ENCODE measurements around the gene CIZ1.

The CIZ1 gene

DNA sequence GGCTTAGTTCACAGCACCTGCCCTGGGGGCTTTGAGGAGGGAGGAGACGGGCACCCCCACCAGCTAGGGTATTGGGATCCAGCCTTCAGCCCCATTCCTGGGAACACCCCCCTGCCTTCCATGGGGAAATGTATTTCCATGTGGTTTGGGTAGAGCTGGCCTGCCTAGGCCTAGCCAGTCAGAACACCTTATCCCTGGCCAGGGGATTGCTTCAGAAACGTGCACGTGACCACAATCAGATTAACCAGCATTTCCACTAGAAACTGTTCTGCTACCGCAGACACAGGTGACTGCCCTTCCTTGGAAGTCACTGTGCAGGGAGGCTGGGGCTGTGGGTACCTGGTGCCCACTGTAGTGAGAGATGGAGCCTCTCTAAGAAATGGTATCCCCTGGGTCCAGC lies 17.3 kb downstream of the CIZ1 start:
- DNase-seq (ENCODE audit: low read depth) = no peak
- in situ Hi-C loops (cut with HindIII; ENCODE audit: low sequenced_read_pairs) = no loop called here
- no peak overlapping the region for H3K4me3 ChIP-seq (ENCODE audit: low read depth, low read length)
- TF ChIP-seq, protein P1, sequence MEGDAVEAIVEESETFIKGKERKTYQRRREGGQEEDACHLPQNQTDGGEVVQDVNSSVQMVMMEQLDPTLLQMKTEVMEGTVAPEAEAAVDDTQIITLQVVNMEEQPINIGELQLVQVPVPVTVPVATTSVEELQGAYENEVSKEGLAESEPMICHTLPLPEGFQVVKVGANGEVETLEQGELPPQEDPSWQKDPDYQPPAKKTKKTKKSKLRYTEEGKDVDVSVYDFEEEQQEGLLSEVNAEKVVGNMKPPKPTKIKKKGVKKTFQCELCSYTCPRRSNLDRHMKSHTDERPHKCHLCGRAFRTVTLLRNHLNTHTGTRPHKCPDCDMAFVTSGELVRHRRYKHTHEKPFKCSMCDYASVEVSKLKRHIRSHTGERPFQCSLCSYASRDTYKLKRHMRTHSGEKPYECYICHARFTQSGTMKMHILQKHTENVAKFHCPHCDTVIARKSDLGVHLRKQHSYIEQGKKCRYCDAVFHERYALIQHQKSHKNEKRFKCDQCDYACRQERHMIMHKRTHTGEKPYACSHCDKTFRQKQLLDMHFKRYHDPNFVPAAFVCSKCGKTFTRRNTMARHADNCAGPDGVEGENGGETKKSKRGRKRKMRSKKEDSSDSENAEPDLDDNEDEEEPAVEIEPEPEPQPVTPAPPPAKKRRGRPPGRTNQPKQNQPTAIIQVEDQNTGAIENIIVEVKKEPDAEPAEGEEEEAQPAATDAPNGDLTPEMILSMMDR (IDR thresholded peaks at IDR 0.05; ENCODE audit: low read depth, low read length, missing control alignments) = no peak

DNA sequence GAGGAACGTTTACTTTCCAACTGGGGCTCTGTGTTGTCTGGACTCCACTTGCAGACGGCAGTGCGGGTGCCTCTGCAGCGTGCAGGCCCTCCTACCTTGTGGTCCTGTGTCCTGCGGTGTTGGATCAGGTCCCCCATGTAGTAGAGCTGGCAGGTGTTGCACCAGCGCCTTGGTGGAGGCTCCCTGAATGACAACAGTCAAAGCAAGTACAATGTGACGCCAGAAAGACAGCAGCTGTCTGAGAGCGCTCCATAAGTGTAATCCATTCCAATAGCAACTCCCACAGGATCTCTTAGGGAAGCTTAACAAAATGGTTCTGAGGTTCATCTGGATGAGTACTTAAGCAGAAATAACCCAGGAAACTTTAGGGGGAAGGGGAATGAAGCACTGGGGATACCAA lies 21.4 kb downstream of the CIZ1 start:
- no peak for DNase-seq (ENCODE audit: low read depth)
- H3K4me3 ChIP-seq (ENCODE audit: low read depth, low read length) = no peak overlapping the region
- TF ChIP-seq, protein P1 (IDR thresholded peaks at IDR 0.05; ENCODE audit: low read depth, low read length, missing control alignments) = no peak
- in situ Hi-C loops (cut with HindIII; ENCODE audit: low sequenced_read_pairs) = no loop called here

DNA sequence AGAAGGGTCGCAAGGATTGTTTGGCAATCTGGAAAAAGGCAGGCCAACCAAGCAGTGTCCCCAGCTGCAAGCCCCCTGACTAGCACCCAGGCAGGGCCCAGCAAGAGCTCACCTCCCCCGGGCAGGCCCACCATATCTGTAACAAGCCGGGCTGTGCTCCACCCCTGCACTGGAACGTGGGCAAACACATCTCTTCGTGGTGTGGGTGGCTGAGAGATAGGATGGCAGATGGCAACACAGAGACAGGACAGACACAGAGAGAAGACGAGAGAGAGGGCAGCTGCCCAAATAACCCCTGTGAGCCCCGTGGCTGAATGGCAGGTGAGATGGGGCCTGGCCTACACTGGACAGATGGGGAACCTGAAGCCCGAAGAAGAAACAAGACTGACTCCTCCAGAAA lies 21.9 kb downstream of the CIZ1 start:
- TF ChIP-seq, protein P1 (IDR thresholded peaks at IDR 0.05; ENCODE audit: low read depth, low read length, missing control alignments) = no peak
- in situ Hi-C loops (cut with HindIII; ENCODE audit: low sequenced_read_pairs) = no loop called here
- no peak for DNase-seq (ENCODE audit: low read depth)
- no peak overlapping the region for H3K4me3 ChIP-seq (ENCODE audit: low read depth, low read length)

DNA sequence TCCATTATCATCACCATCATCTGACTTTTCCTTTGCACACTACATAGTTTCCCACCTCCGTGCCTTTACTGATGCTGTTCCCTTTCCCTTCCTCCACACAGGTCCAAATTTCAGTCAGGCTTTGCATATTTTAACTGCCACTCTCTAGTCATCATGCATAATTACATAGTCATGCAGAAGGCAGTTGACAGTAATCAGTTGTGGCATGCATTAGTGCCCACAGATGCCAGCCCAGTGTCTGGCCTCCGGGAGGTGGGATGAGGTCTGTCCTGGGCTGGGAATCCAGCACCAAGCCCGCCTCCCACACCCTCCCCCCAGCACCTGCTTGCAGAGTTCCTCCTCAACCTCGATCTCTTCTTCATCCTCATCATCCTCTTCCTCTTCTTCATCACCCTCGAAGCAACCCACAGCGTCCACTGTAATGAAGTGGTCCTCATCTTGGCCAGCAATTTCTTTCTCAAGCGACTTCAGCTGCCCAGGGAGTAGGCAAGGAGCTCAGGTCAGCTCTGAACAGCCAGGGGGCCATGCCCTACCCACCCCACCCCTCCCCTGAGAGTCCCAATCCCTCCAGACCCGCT lies 22.6 kb downstream of the CIZ1 start:
- in situ Hi-C loops (cut with HindIII; ENCODE audit: low sequenced_read_pairs) = no loop called here

DNA sequence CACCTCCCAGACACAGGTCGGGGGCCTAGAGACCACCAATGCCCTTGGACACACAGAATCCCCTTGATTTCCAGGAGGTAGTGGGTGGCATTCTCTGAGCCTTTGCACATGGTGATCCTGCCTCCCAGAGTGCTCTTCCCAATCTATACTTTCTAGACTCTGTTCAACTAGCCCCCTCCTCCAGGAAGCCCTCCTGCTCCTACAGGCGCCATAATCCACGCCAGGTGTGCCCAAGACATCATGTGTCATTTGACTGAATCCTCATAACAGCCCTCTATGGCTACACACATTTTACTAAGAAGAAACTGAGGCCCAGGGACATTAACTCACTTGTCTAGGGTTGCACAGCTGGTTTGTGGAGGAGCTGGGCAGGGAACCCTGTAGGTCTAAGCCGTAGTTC lies 24.2 kb downstream of the CIZ1 start:
- no peak for DNase-seq (ENCODE audit: low read depth)
- TF ChIP-seq, protein P1 (IDR thresholded peaks at IDR 0.05; ENCODE audit: low read depth, low read length, missing control alignments) = no peak
- H3K4me3 ChIP-seq (ENCODE audit: low read depth, low read length) = no peak overlapping the region
- in situ Hi-C loops (cut with HindIII; ENCODE audit: low sequenced_read_pairs) = no loop called here

More for the DNA sequence above, 22.6 kb downstream of the CIZ1 start:
- no peak overlapping the region for H3K4me3 ChIP-seq (ENCODE audit: low read depth, low read length)
- no peak for DNase-seq (ENCODE audit: low read depth)
- TF ChIP-seq, protein P1 (IDR thresholded peaks at IDR 0.05; ENCODE audit: low read depth, low read length, missing control alignments) = no peak

DNA sequence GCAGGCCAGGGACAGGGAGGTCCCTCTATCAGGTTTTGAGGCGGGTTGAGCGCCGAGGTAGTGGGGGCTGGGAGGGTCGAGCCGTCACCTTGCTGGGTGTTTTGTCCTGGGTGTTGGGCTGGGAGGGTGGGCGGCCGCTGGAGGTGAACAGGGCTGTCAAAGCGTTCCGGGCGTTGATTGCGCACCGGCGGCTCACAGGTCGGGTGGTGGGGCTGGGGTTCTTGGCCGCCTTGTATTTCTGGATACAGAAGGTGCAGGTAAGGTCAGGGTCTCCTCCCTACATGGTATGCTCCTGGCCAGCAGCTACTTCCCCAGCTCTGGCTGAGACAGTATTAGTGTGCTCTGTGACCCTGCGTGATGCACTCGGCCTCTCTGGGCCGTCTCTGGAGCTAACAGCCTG lies 25.2 kb downstream of the CIZ1 start:
- no peak for DNase-seq (ENCODE audit: low read depth)
- in situ Hi-C loops (cut with HindIII; ENCODE audit: low sequenced_read_pairs) = no loop called here
- no peak overlapping the region for H3K4me3 ChIP-seq (ENCODE audit: low read depth, low read length)
- TF ChIP-seq, protein P1 (IDR thresholded peaks at IDR 0.05; ENCODE audit: low read depth, low read length, missing control alignments) = no peak
